NCI-H2196 treated with DMSO at 0.1 percent for 48 hours (cell line): ENCODE results near the gene FKBP9.

Experiments
- DNase-seq: peaks from one replicate; lab custom pipeline; 2025; ENCODE audit not compliant: unreplicated experiment; lab: John Stamatoyannopoulos, UW

FKBP9 gene

GRCh38 chr7:33054261-33054964, 97.2 kb downstream of the FKBP9 start:
- no peak for DNase-seq

GRCh38 chr7:33055158-33055557, 97.9 kb downstream of the FKBP9 start:
- no peak for DNase-seq
